ENCODE results near the gene ACOT12. TPM values are rescaled to one million over a fixed set of nuclear protein-coding genes. Genes with fewer than 3 reads are reported as not detected.
A peak's percentile ranks its signal among the peaks of the same experiment; 100 is the strongest.

ACOT12 gene
- total and polyA plus RNA-seq, 9 of the 15 experiments (the other 6 are each of a cell fraction or from before 2014, with no cell fraction given), result 0.03 TPM; not detected in 8

GRCh38 chr5:81301271-81302015, 92.5 kb downstream of the ACOT12 start, which contains the start of gene ZCCHC9 (continued):
- TF ChIP-seq SFPQ (IDR thresholded peaks at IDR 0.05; ENCODE audit: low read depth, low read length) (no peak), SMARCC2 (IDR thresholded peaks at IDR 0.05; ENCODE audit: low read depth) (no peak), MECOM (CRISPR knock-in tag; IDR thresholded peaks at IDR 0.05) (no peak), ETV5 (CRISPR knock-in tag; IDR thresholded peaks at IDR 0.05; ENCODE audit: low read depth) (peak; percentile 66; the same call in 1 of the 2 replicates), FOXM1 (IDR thresholded peaks at IDR 0.05; ENCODE audit: low read depth) (no peak), FOXM1 (CRISPR knock-in tag; IDR thresholded peaks at IDR 0.05; ENCODE audit: low read depth) (no peak), JUNB (CRISPR knock-in tag; conservative IDR thresholded peaks at IDR 0.05) (no peak), SMAD4 (CRISPR knock-in tag; conservative IDR thresholded peaks at IDR 0.05) (no peak), PKNOX1 (IDR thresholded peaks at IDR 0.05) (peak; percentile 73), PYGO2 (tag; IDR thresholded peaks at IDR 0.05) (no peak), ARID3B (CRISPR knock-in tag; IDR thresholded peaks at IDR 0.05; ENCODE audit: borderline replicate concordance) (no peak), HDGF (IDR thresholded peaks at IDR 0.05) (no peak), RHOXF2B (CRISPR knock-in tag; conservative IDR thresholded peaks at IDR 0.05) (no peak), ZNF589 (CRISPR knock-in tag; IDR thresholded peaks at IDR 0.05; ENCODE audit: low read depth) (peak; percentile 47; the same call in 1 of the 2 replicates), MTA1 (IDR thresholded peaks at IDR 0.05; ENCODE audit: borderline replicate concordance) (peak; percentile 97), ETV6 (IDR thresholded peaks at IDR 0.05; ENCODE audit: borderline replicate concordance in 1 of 2, low read depth in 2 of 2, low read length in 1 of 2) (peak in 1 of 2 experiments; percentile 34; a peak in 1 of 4 replicates), ETV6 (CRISPR knock-in tag; IDR thresholded peaks at IDR 0.05; ENCODE audit: borderline replicate concordance) (no peak), MIER1 (IDR thresholded peaks at IDR 0.05; ENCODE audit: low read depth) (no peak), PHF20 (IDR thresholded peaks at IDR 0.05; ENCODE audit: partially characterized antibody) (peak; percentile 91), SMAD3 (CRISPR knock-in tag; conservative IDR thresholded peaks at IDR 0.05) (no peak), POLR2AphosphoS2 (IDR thresholded peaks at IDR 0.05; ENCODE audit: low read length) (peak; percentile 55; the same call in 1 of the 2 replicates), BCOR (IDR thresholded peaks at IDR 0.05) (no peak), PHB (CRISPR knock-in tag; IDR thresholded peaks at IDR 0.05) (no peak), ELF1 (tag; IDR thresholded peaks at IDR 0.05) (peak; percentile 53; the same call in 1 of the 2 replicates), ZNF717 (CRISPR knock-in tag; IDR thresholded peaks at IDR 0.05) (no peak)

All from K562 (cell line).